Peyer's patch (tissue), 4 donors: ENCODE data around the gene MOCOS.

Experiments used
- CTCF ChIP-seq, 6 experiments: fragments of 450-650 bp in 4 of 6; fragments of 200-600 bp in 2 of 6; sonication (generic) in 1 of 6; IDR thresholded peaks; one replicate each; pipeline ENCODE4 v1.5.1; 2017 to 2019; ENCODE audit warnings: antibody characterized with exemption in 6 of 6, mild to moderate bottlenecking in 3 of 6, moderate library complexity in 1 of 6
- POLR2A ChIP-seq, 2 donors: fragments of 450-650 bp; IDR thresholded peaks; one replicate each; pipeline ENCODE4 v1.5.1; 2017; ENCODE audit warnings: antibody characterized with exemption in 2 of 2, mild to moderate bottlenecking in 2 of 2, moderate library complexity in 2 of 2

GRCh38 chr18:36207303-36207702 is 20.0 kb downstream of the MOCOS start:
- TF ChIP-seq CTCF (IDR thresholded peaks at IDR 0.05) (no peak), POLR2A (IDR thresholded peaks at IDR 0.05) (no peak)
